A673 (cell line): Measurements from ENCODE around the gene EPHA10. TPM values are rescaled to one million over a fixed set of nuclear protein-coding genes. Genes with fewer than 3 reads are reported as not detected.

ENCODE experiments used
- BruUV-seq: library from RNA; stranded (reverse); fragments of 400-500 nt; replicated peaks from 2 replicates; lab custom pipeline; 2021; lab: Mats Ljungman, UMichigan
- CTCF ChIA-PET: fragments of 300-600 bp; sonication (Branson Sonifier 250); formaldehyde crosslinking; loops from one replicate; lab custom pipeline; 2022; ENCODE audit warnings: antibody characterized with exemption; lab: Charles Lee
- POLR2A ChIA-PET: fragments of 300-600 bp; sonication (Branson Sonifier 250); formaldehyde crosslinking; loops from one replicate; lab custom pipeline; 2022; ENCODE audit warnings: antibody characterized with exemption; ENCODE audit not compliant: low non-redundant PET; lab: Charles Lee
- DNase-seq: peaks from one replicate; pipeline ENCODE4 v3.0.0-alpha.2; 2015; ENCODE audit warnings: low spot score
- H3K27ac ChIP-seq: fragments of 200-600 bp; sonication (generic); 2 replicates; pipeline ENCODE4 v1.5.1; 2016; ENCODE audit warnings: mixed run types, low read depth, mild to moderate bottlenecking, mixed read lengths, antibody characterized with exemption, low read length; ENCODE audit not compliant: poor library complexity, severe bottlenecking
- H3K27me3 ChIP-seq: fragments of 200-600 bp; sonication (generic); replicated peaks from 2 replicates; pipeline ENCODE4 v1.6.1; 2017; ENCODE audit warnings: mixed run types, low read depth, mild to moderate bottlenecking, mixed read lengths, antibody characterized with exemption, low read length; ENCODE audit not compliant: insufficient read depth, poor library complexity
- H3K36me3 ChIP-seq: fragments of 200-600 bp; sonication (generic); 2 replicates; pipeline ENCODE4 v1.6.1; 2016; ENCODE audit warnings: mixed run types, mild to moderate bottlenecking, mixed read lengths, antibody characterized with exemption, low read length; ENCODE audit not compliant: insufficient read depth, poor library complexity, severe bottlenecking
- H3K4me1 ChIP-seq: fragments of 200-600 bp; sonication (generic); 2 replicates; pipeline ENCODE4 v1.6.1; 2017; ENCODE audit warnings: mixed run types, mild to moderate bottlenecking, mixed read lengths, antibody characterized with exemption, low read length; ENCODE audit not compliant: insufficient read depth, poor library complexity, severe bottlenecking
- H3K4me3 ChIP-seq: fragments of 200-600 bp; sonication (generic); 2 replicates; pipeline ENCODE4 v1.5.1; 2016; ENCODE audit warnings: low read depth, mixed run types, mild to moderate bottlenecking, mixed read lengths, low read length; ENCODE audit not compliant: poor library complexity, severe bottlenecking
- H3K9me3 ChIP-seq: fragments of 200-600 bp; sonication (generic); 2 replicates; pipeline ENCODE4 v1.6.1; 2016; ENCODE audit warnings: mixed run types, low read depth, mild to moderate bottlenecking, mixed read lengths, antibody characterized with exemption, low read length; ENCODE audit not compliant: poor library complexity, severe bottlenecking
- CTCF ChIP-seq: fragments of 300-800, 200-600 bp; sonication (generic); conservative IDR thresholded peaks from 2 replicates; pipeline ENCODE4 v1.5.1; 2017; ENCODE audit warnings: low read depth, mild to moderate bottlenecking, antibody characterized with exemption, low read length, moderate library complexity, mixed read lengths
- EZH2 ChIP-seq: fragments of 200-600 bp; sonication (generic); IDR thresholded peaks from 2 replicates; pipeline ENCODE4 v1.6.1; 2017; ENCODE audit warnings: borderline replicate concordance, low read depth, mild to moderate bottlenecking, mixed read lengths, antibody characterized with exemption, low read length; ENCODE audit not compliant: poor library complexity, severe bottlenecking
- intact Hi-C: fragments of 100-400 bp; cut with micrococcal nuclease; formaldehyde crosslinking; loops from one replicate; pipeline ENCODE4 v1.10.0; 2022; ENCODE audit not compliant: unreplicated experiment
- total RNA-seq: library from RNA; stranded (reverse); gene quantifications from 2 replicates; pipeline ENCODE4 v1.2.3, GENCODE V29; 2021

Gene EPHA10
- total RNA-seq, 1 experiment from 2014 or later = not detected

- intact Hi-C loops = no loop called here
- ChIA-PET POLR2A (no interaction called here), CTCF (no interaction called here)
- TF ChIP-seq CTCF = no peak
- no peak for TF ChIP-seq EZH2
- Histone ChIP-seq H3K27me3 (peaks cover 6% of the 10 kb centered on the region), H3K4me3 (no peak overlapping the region), H3K9me3 (no peaks in the 10 kb centered on the region), H3K4me1 (no peaks in the 10 kb centered on the region), H3K36me3 (no peaks in the 10 kb centered on the region), H3K27ac (no peak overlapping the region)
- no peak for DNase-seq
- BruUV-seq = no TSS peak
Observed at GRCh38 chr1:37719572-37720195, 45.2 kb downstream of the EPHA10 start.

GRCh38 chr1:37718901-37719571 lies 45.9 kb downstream of the EPHA10 start:
- Histone ChIP-seq H3K9me3 (no peaks in the 10 kb centered on the region), H3K27ac (no peak overlapping the region), H3K4me3 (no peak overlapping the region), H3K4me1 (no peaks in the 10 kb centered on the region), H3K27me3 (no peaks in the 10 kb centered on the region), H3K36me3 (no peaks in the 10 kb centered on the region)
- intact Hi-C loops = no loop called here
- ChIA-PET CTCF (no interaction called here), POLR2A (no interaction called here)
- no peak for TF ChIP-seq EZH2
- no peak for TF ChIP-seq CTCF
- DNase-seq = no peak
- BruUV-seq = no TSS peak

GRCh38 chr1:37718181-37718900 lies 46.6 kb downstream of the EPHA10 start:
- intact Hi-C loops = no loop called here
- TF ChIP-seq EZH2 (no peak), CTCF (no peak)
- Histone ChIP-seq H3K36me3 (no peaks in the 10 kb centered on the region), H3K4me1 (no peaks in the 10 kb centered on the region), H3K4me3 (no peak overlapping the region), H3K9me3 (no peaks in the 10 kb centered on the region), H3K27ac (no peak overlapping the region), H3K27me3 (no peaks in the 10 kb centered on the region)
- ChIA-PET POLR2A (no interaction called here), CTCF (interaction anchor here (0.5 kb wide), 1 partner anchor 1378 kb away, joined by 5 read pairs; no protein-coding TSS in a partner anchor)
- DNase-seq = no peak
- BruUV-seq = no TSS peak
